Loucy (cell line): ENCODE data around the gene MEIKIN.
"Not testable (repeated sequence)": the region's sequence is repeated elsewhere in the genome, so short reads cannot be mapped to it uniquely, and the experiment has no call there.

Experiments used
- H2AFZ ChIP-seq: fragments of 200-600 bp; sonication (generic); 2 replicates; pipeline ENCODE4 v1.6.0; 2016; ENCODE audit warnings: antibody characterized with exemption, mild to moderate bottlenecking, low read length, moderate library complexity
- H3F3A ChIP-seq: fragments of 200-600 bp; 2 replicates; pipeline ENCODE4 v1.6.0; 2016; ENCODE audit warnings: antibody characterized with exemption, low read depth, mild to moderate bottlenecking
- H3K27me3 ChIP-seq: fragments of 200-600 bp; sonication (generic); 2 replicates; pipeline ENCODE4 v1.6.1; 2014; ENCODE audit warnings: low read length, mild to moderate bottlenecking; ENCODE audit not compliant: insufficient read depth, poor library complexity, severe bottlenecking
- H3K36me3 ChIP-seq: fragments of 200-600 bp; sonication (generic); 2 replicates; pipeline ENCODE4 v1.6.1; 2016; ENCODE audit warnings: low read length; ENCODE audit not compliant: insufficient read depth
- H3K4me1 ChIP-seq: fragments of 200-600 bp; sonication (generic); 2 replicates; pipeline ENCODE4 v1.5.1; 2014; ENCODE audit warnings: low read length, mild to moderate bottlenecking; ENCODE audit not compliant: insufficient read depth, poor library complexity, severe bottlenecking
- H3K4me2 ChIP-seq: fragments of 200-600 bp; sonication (generic); 2 replicates; pipeline ENCODE4 v1.6.0; 2014; ENCODE audit warnings: antibody characterized with exemption, low read length, low read depth, mild to moderate bottlenecking; ENCODE audit not compliant: poor library complexity, severe bottlenecking
- H3K4me3 ChIP-seq: fragments of 200-600 bp; sonication (generic); 2 replicates; pipeline ENCODE4 v1.5.1; 2014; ENCODE audit warnings: low read length, mild to moderate bottlenecking, mixed read lengths; ENCODE audit not compliant: poor library complexity, severe bottlenecking
- H3K79me2 ChIP-seq: fragments of 200-600 bp; sonication (generic); 2 replicates; pipeline ENCODE4 v1.6.1; 2014; ENCODE audit warnings: low read length; ENCODE audit not compliant: insufficient read depth
- H3K9ac ChIP-seq: fragments of 200-600 bp; sonication (generic); 2 replicates; pipeline ENCODE4 v1.6.0; 2014; ENCODE audit warnings: mild to moderate bottlenecking, low read depth, low read length, moderate library complexity; ENCODE audit not compliant: poor library complexity, severe bottlenecking
- H3K9me2 ChIP-seq: fragments of 200-600 bp; sonication (generic); replicated peaks from 2 replicates; pipeline ENCODE4 v1.6.1; 2016; ENCODE audit warnings: low read depth, low read length, mixed read lengths
- H3K9me3 ChIP-seq: fragments of 200-600 bp; sonication (generic); 2 replicates; pipeline ENCODE4 v1.6.1; 2014; ENCODE audit warnings: mild to moderate bottlenecking, antibody characterized with exemption, low read length, low read depth; ENCODE audit not compliant: insufficient read depth
- H4K20me1 ChIP-seq: fragments of 200-600 bp; sonication (generic); 2 replicates; pipeline ENCODE4 v1.6.0; 2014; ENCODE audit warnings: antibody characterized with exemption, low read length, mild to moderate bottlenecking; ENCODE audit not compliant: insufficient read depth, poor library complexity, severe bottlenecking
- CTCF ChIP-seq: fragments of 200-600 bp; sonication (generic); conservative IDR thresholded peaks from 2 replicates; pipeline ENCODE4 v1.5.1; 2014; ENCODE audit warnings: mild to moderate bottlenecking, antibody characterized with exemption, low read length
- EZH2phosphoT487 ChIP-seq: fragments of 200-600 bp; IDR thresholded peaks from 2 replicates; pipeline ENCODE4 v1.6.1; 2018; ENCODE audit warnings: antibody characterized with exemption, mild to moderate bottlenecking, moderate library complexity, borderline replicate concordance

MEIKIN gene

GRCh38 chr5:131913603-131914002 lies 31.9 kb downstream of the MEIKIN start:
- H4K20me1 ChIP-seq: no peaks in the 10 kb centered on the region
- no peaks in the 10 kb centered on the region for H3K36me3 ChIP-seq
- H3K27me3 ChIP-seq: no peaks in the 10 kb centered on the region
- H3K4me1 ChIP-seq: no peaks in the 10 kb centered on the region
- TF ChIP-seq EZH2phosphoT487: no peak
- TF ChIP-seq CTCF: no peak
- H3K9me2 ChIP-seq: no peaks in the 10 kb centered on the region
- no peak overlapping the region for H3K4me3 ChIP-seq
- H3K79me2 ChIP-seq: no peaks in the 10 kb centered on the region
- no peak overlapping the region for H3K9ac ChIP-seq
- no peak overlapping the region for H2AFZ ChIP-seq
- H3K9me3 ChIP-seq: no peaks in the 10 kb centered on the region
- H3K4me2 ChIP-seq: no peak overlapping the region
- no peaks in the 10 kb centered on the region for H3F3A ChIP-seq

GRCh38 chr5:131906668-131907067 lies 38.8 kb downstream of the MEIKIN start:
- H3K79me2 ChIP-seq: no peaks in the 10 kb centered on the region
- H4K20me1 ChIP-seq: no peaks in the 10 kb centered on the region
- no peaks in the 10 kb centered on the region for H3K4me1 ChIP-seq
- no peaks in the 10 kb centered on the region for H3K9me3 ChIP-seq
- no peak overlapping the region for H3K4me2 ChIP-seq
- H2AFZ ChIP-seq: no peak overlapping the region
- no peaks in the 10 kb centered on the region for H3K27me3 ChIP-seq
- no peaks in the 10 kb centered on the region for H3K9me2 ChIP-seq
- H3K4me3 ChIP-seq: no peak overlapping the region
- no peak overlapping the region for H3K9ac ChIP-seq
- H3F3A ChIP-seq: no peaks in the 10 kb centered on the region
- no peaks in the 10 kb centered on the region for H3K36me3 ChIP-seq
- TF ChIP-seq EZH2phosphoT487 (no peak), CTCF (no peak)

- H3K4me1 ChIP-seq, H3K9me2 ChIP-seq, H3K27me3 ChIP-seq, H4K20me1 ChIP-seq, H2AFZ ChIP-seq, H3K36me3 ChIP-seq, H3K4me3 ChIP-seq, H3K4me2 ChIP-seq, H3K79me2 ChIP-seq, H3K9ac ChIP-seq, H3K9me3 ChIP-seq, H3F3A ChIP-seq: not testable (repeated sequence)
These were observed 43.2 kb downstream of the MEIKIN start for GRCh38 chr5:131902266-131902665.

GRCh38 chr5:131899686-131900085 lies 45.8 kb downstream of the MEIKIN start:
- H2AFZ ChIP-seq: no peak overlapping the region
- H3F3A ChIP-seq: no peaks in the 10 kb centered on the region
- H3K4me2 ChIP-seq: no peak overlapping the region
- no peaks in the 10 kb centered on the region for H3K79me2 ChIP-seq
- no peak overlapping the region for H3K4me3 ChIP-seq
- H3K27me3 ChIP-seq: no peaks in the 10 kb centered on the region
- H3K36me3 ChIP-seq: no peaks in the 10 kb centered on the region
- TF ChIP-seq CTCF (no peak), EZH2phosphoT487 (no peak)
- no peaks in the 10 kb centered on the region for H3K9me3 ChIP-seq
- no peaks in the 10 kb centered on the region for H3K9me2 ChIP-seq
- no peak overlapping the region for H3K9ac ChIP-seq
- H3K4me1 ChIP-seq: no peaks in the 10 kb centered on the region
- no peaks in the 10 kb centered on the region for H4K20me1 ChIP-seq
